ENCODE results near the gene ITGB8.

DNA sequence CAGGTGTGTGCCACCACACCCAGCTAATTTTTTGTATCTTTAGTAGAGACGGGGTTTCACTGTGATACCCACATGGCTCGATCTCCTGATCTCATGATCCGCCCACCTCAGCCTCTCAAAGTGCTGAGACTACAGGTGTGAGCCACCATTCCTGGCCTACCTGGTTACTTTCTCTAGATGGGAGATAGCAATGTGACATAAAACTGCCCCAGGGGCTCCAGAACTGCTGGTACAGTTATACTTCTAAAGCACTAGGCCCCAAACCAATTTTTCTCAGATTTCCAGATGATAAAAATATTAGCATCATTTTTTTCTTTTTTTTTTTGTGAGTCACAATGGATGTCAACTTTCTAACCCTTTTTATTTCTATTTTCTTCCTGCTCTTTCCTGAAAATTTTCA lies 27.4 kb downstream of the ITGB8 start:
- TF ChIP-seq, protein P1, sequence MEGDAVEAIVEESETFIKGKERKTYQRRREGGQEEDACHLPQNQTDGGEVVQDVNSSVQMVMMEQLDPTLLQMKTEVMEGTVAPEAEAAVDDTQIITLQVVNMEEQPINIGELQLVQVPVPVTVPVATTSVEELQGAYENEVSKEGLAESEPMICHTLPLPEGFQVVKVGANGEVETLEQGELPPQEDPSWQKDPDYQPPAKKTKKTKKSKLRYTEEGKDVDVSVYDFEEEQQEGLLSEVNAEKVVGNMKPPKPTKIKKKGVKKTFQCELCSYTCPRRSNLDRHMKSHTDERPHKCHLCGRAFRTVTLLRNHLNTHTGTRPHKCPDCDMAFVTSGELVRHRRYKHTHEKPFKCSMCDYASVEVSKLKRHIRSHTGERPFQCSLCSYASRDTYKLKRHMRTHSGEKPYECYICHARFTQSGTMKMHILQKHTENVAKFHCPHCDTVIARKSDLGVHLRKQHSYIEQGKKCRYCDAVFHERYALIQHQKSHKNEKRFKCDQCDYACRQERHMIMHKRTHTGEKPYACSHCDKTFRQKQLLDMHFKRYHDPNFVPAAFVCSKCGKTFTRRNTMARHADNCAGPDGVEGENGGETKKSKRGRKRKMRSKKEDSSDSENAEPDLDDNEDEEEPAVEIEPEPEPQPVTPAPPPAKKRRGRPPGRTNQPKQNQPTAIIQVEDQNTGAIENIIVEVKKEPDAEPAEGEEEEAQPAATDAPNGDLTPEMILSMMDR (conservative IDR thresholded peaks at IDR 0.05): no peak
- TF ChIP-seq ZFX (IDR thresholded peaks at IDR 0.05): no peak

Measured in C4-2B (cell line).